ENCODE data around the gene CFAP126. TPM values are rescaled to one million over a fixed set of nuclear protein-coding genes. Genes with fewer than 3 reads are reported as not detected.

The CFAP126 gene
- total and polyA plus RNA-seq, 2 of the 13 experiments (the other 11 are each of a cell fraction or from before 2014, with no cell fraction given): not detected

GRCh38 chr1:161399257-161399998 lies 31.8 kb upstream of the CFAP126 start (continued):
- TF ChIP-seq CTCF (CRISPR knock-in tag; IDR thresholded peaks at IDR 0.05) (peak; percentile 26; the same call in 1 of the 2 replicates), ERF (CRISPR knock-in tag; IDR thresholded peaks at IDR 0.05) (peak; percentile 70), ZNF7 (CRISPR knock-in tag; IDR thresholded peaks at IDR 0.05) (no peak), ARNT2 (CRISPR knock-in tag; IDR thresholded peaks at IDR 0.05; ENCODE audit: low read depth) (peak; percentile 72; the same call in 1 of the 2 replicates), ZBTB49 (CRISPR knock-in tag; IDR thresholded peaks at IDR 0.05; ENCODE audit: borderline replicate concordance) (peak; percentile 65; the same call in 1 of the 2 replicates), TP53 (CRISPR knock-in tag; conservative IDR thresholded peaks at IDR 0.05) (peak; percentile 33; the same call in 1 of the 2 replicates), SRSF4 (IDR thresholded peaks at IDR 0.05; ENCODE audit: low read depth, low read length, poor library complexity, severe bottlenecking) (no peak), ZNF782 (CRISPR knock-in tag; IDR thresholded peaks at IDR 0.05; ENCODE audit: borderline replicate concordance) (no peak; the same call in 1 of the 2 replicates), POLR2G (IDR thresholded peaks at IDR 0.05; ENCODE audit: low read depth, low read length) (peak; percentile 94), SIX1 (CRISPR knock-in tag; IDR thresholded peaks at IDR 0.05; ENCODE audit: borderline replicate concordance) (no peak; the same call in 1 of the 2 replicates), UBTF (CRISPR knock-in tag; IDR thresholded peaks at IDR 0.05) (0 out of 2 replicates have a peak, but pooled peaks have one; percentile 74), NPAS2 (CRISPR knock-in tag; IDR thresholded peaks at IDR 0.05; ENCODE audit: borderline replicate concordance) (0 out of 2 replicates have a peak, but pooled peaks have one; percentile 53), ZNF234 (CRISPR knock-in tag; conservative IDR thresholded peaks at IDR 0.05) (0 out of 2 replicates have a peak, but pooled peaks have one; percentile 87), KLF9 (CRISPR knock-in tag; IDR thresholded peaks at IDR 0.05; ENCODE audit: low read depth) (no peak)
- TF ChIP-seq, protein P1, sequence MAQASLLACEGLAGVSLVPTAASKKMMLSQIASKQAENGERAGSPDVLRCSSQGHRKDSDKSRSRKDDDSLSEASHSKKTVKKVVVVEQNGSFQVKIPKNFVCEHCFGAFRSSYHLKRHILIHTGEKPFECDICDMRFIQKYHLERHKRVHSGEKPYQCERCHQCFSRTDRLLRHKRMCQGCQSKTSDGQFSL (CRISPR knock-in tag; IDR thresholded peaks at IDR 0.05): no peak; the same call in 1 of the 2 replicates
- TF ChIP-seq, protein P2, sequence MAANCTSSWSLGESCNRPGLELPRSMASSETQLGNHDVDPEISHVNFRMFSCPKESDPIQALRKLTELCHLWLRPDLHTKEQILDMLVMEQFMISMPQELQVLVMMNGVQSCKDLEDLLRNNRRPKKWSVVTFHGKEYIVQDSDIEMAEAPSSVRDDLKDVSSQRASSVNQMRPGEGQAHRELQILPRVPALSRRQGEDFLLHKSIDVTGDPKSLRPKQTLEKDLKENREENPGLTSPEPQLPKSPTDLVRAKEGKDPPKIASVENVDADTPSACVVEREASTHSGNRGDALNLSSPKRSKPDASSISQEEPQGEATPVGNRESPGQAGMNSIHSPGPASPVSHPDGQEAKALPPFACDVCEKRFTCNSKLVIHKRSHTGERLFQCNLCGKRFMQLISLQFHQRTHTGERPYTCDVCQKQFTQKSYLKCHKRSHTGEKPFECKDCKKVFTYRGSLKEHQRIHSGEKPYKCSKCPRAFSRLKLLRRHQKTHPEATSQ (CRISPR knock-in tag; IDR thresholded peaks at IDR 0.05; ENCODE audit: borderline replicate concordance): peak; percentile 71; the same call in 1 of the 2 replicates
- TF ChIP-seq, protein P3, sequence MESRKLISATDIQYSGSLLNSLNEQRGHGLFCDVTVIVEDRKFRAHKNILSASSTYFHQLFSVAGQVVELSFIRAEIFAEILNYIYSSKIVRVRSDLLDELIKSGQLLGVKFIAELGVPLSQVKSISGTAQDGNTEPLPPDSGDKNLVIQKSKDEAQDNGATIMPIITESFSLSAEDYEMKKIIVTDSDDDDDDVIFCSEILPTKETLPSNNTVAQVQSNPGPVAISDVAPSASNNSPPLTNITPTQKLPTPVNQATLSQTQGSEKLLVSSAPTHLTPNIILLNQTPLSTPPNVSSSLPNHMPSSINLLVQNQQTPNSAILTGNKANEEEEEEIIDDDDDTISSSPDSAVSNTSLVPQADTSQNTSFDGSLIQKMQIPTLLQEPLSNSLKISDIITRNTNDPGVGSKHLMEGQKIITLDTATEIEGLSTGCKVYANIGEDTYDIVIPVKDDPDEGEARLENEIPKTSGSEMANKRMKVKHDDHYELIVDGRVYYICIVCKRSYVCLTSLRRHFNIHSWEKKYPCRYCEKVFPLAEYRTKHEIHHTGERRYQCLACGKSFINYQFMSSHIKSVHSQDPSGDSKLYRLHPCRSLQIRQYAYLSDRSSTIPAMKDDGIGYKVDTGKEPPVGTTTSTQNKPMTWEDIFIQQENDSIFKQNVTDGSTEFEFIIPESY (CRISPR knock-in tag; IDR thresholded peaks at IDR 0.05): no peak

All from HepG2 (cell line).